ENCODE data around the gene TAPBP.
A peak's percentile ranks its signal among the peaks of the same experiment; 100 is the strongest.
"Not testable (repeated sequence)": the region's sequence is repeated elsewhere in the genome, so short reads cannot be mapped to it uniquely, and the experiment has no call there.

TAPBP gene

GRCh38 chr6:33275795-33276580, 37.9 kb downstream of the TAPBP start:
- not testable (repeated sequence) for DNase-seq

- no peak for DNase-seq
These were observed 39.7 kb downstream of the TAPBP start for GRCh38 chr6:33273924-33274902.

- no peak for DNase-seq
These were observed 40.6 kb downstream of the TAPBP start for GRCh38 chr6:33273129-33273923.

GRCh38 chr6:33272275-33273128, 41.4 kb downstream of the TAPBP start:
- DNase-seq: peak in 1 of 6 experiments; percentile 29

- peak; percentile 91 to 99 (median 93) for DNase-seq
These were observed 42.2 kb downstream of the TAPBP start, which contains the start of the genes RPS18 and VPS52 for GRCh38 chr6:33271468-33272274. Gene RPS18, plus strand, starts transcription at chr6:33272075. Its CDS starts 45 bp downstream, at chr6:33272120. Gene VPS52, minus strand, starts transcription at chr6:33271876. Its CDS starts 201 bp downstream, at chr6:33271675.

- no peak for DNase-seq
These were observed 42.8 kb downstream of the TAPBP start for GRCh38 chr6:33271117-33271467.

- no peak for DNase-seq
These were observed 49.9 kb downstream of the TAPBP start for GRCh38 chr6:33264015-33264414.

GRCh38 chr6:33262490-33262889, 51.4 kb downstream of the TAPBP start:
- not testable (repeated sequence) for DNase-seq

GRCh38 chr6:33259032-33259431, 54.8 kb downstream of the TAPBP start:
- DNase-seq: no peak

GRCh38 chr6:33254591-33254990, 59.3 kb downstream of the TAPBP start:
- DNase-seq: no peak

- no peak for DNase-seq
These were observed 61.1 kb downstream of the TAPBP start for GRCh38 chr6:33252759-33253158.

- no peak for DNase-seq
These were observed 62.4 kb downstream of the TAPBP start for GRCh38 chr6:33251395-33252012.

- DNase-seq: no peak
These were observed 63.1 kb downstream of the TAPBP start for GRCh38 chr6:33250731-33251130.

GRCh38 chr6:33249732-33250630, 63.9 kb downstream of the TAPBP start:
- no peak for DNase-seq

Data from stimulated activated naive CD4-positive, alpha-beta T cell (primary cell).